ENCODE data around the gene KCNQ5. TPM values are rescaled to one million over a fixed set of nuclear protein-coding genes. Genes with fewer than 3 reads are reported as not detected.

KCNQ5 gene
- total RNA-seq, 1 donor from 2014 or later, result 0.39 TPM

GRCh38 chr6:72676995-72677394, 55.1 kb downstream of the KCNQ5 start:
- no peak for DNase-seq

- no peak for DNase-seq
These were observed 55.9 kb downstream of the KCNQ5 start for GRCh38 chr6:72677740-72678139.

- no peak for DNase-seq
These were observed 61.9 kb downstream of the KCNQ5 start for GRCh38 chr6:72683797-72684196.

- no peak for DNase-seq
These were observed 67.5 kb downstream of the KCNQ5 start for GRCh38 chr6:72689107-72689954.

DNA sequence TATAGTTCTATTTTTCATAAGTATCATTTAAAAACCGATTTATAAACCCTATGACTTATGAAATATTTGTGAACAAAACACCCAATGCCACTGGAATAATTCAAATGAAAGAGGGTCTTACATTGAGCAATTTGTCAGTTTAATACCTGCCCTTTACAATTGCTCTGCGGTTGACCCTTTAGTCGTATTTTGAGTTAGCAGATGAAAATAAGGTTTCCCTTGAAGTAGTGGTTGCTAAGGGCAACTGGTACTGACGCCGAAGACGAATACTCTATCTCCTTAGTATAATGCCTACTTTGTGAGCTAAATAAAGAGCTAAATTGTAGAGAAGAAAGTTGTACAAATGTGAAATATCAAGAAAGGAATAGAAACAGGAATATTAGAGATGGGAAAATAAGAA, 69.4 kb downstream of the KCNQ5 start:
- DNase-seq, result no peak

DNA sequence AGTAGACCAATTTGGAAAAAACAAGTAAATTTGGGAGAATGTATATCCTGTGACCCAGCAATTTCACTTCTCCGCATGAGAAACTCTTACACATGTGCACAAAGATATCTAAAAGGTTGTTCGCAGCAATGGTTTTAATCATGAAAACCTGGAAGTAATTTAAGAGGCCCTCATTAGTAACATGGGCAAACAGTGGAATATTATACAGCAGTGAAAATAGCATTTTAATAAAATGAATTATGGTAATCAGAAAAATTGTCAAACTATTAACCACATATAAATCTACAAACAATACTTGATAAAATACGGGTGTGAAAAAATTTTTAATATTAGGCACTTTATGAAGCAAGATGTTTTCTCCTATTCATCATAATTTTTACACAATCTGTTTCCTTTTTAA, 74.2 kb downstream of the KCNQ5 start:
- no peak for DNase-seq

DNA sequence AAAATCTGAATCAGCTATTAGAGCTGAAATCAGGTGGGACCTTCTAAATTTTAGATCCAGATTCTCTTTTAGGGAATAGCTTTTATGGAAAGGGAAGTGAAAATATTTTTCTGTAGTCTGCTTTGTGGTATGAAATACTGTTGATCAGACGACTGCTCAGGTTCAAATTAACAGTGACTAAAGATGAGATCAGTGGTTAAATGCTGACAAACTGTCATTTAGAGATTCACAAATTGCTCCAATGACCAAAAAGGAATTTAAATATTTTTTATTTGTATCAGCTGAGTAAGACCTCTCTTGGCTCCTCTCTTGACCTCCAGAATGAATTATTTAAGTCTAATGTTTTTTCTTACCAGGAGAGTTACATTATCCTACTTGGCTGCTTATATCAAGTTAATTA, 77.3 kb downstream of the KCNQ5 start:
- no peak for DNase-seq

DNA sequence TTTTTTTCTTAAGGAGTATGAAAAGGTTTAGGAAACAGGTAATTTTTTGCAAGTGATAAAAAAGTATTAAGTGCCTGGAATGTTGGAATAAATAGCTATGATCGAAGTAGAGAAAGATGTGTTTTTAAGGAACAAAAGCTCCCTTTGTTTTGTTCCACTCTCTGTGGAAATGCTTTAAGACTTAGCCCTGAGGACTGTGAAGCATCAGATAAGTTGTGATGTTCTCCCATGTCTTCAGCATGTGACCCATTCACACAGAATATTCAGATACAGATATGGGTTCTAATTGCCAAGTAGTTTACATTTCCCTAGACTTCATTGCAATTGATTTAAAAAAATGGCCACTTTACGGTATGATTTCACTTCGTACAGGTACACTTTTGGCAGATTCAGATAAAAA, 80.6 kb downstream of the KCNQ5 start:
- no peak for DNase-seq

DNA sequence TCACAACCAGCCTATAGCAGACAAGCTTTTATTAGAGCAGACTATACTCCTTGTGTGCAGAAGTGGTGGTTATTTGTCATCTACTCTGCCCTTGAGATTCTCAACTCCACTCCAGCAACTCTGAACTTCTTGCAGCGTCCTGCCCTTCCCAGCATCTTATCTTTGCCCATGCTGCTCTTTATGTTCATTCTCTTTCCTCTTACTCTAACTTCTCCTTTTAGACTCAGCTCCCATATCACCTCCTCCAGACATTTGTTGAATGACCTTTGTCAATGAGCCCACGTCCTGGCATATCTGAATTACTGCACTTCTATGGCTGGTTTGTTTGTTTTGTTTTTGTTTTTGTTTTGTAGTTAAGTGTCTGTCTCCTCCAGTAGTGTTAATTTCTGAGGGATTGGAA, 81.2 kb downstream of the KCNQ5 start:
- DNase-seq, result no peak

GRCh38 chr6:72704979-72705378, 83.1 kb downstream of the KCNQ5 start:
- no peak for DNase-seq

DNA sequence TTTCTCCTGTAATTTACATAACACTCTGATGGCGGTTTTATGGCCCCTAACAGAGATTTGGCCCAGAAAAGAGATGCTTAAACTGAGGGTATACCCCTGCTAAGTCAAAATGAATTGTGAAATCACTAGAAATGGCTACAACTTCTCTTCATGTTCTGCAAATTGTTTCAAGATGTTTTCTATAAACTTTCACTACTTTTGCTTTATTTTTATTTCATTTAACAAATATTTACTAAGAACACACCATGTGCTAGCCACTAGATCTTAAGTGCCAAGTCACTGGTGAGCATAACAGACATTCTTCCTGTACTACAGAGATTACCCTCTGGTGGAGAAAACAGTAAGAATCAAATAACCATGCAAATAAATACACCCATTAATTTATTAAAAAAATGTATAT, 87.6 kb downstream of the KCNQ5 start:
- DNase-seq, result no peak

DNA sequence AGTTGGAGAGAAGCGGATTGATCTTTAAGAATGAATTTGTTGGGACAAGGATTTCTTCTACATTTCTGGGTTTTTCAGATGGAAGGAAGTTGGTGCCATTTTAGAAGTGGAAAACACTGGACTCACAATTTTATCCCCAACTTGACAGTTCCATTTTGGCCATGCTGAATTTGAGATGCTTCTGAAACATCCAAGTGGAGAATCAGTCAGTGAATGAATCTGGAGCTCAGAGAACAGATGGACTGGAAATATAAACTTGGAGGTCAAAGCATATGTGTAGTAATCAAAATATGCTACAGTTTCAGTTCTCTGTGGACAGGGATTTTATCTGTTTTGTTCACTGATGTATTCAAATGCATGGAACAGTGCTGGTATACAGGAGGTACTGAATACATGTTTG, 89.9 kb downstream of the KCNQ5 start:
- no peak for DNase-seq

GRCh38 chr6:72712910-72713309, 91.0 kb downstream of the KCNQ5 start:
- no peak for DNase-seq

GRCh38 chr6:72715119-72715518, 93.3 kb downstream of the KCNQ5 start:
- DNase-seq, result no peak

- no peak for DNase-seq
These were observed 95.1 kb downstream of the KCNQ5 start for GRCh38 chr6:72716916-72717315.

- no peak for DNase-seq
These were observed 98.6 kb downstream of the KCNQ5 start for GRCh38 chr6:72720464-72720863.

- DNase-seq, result no peak
These were observed 99.5 kb downstream of the KCNQ5 start for GRCh38 chr6:72721346-72721745.

DNA sequence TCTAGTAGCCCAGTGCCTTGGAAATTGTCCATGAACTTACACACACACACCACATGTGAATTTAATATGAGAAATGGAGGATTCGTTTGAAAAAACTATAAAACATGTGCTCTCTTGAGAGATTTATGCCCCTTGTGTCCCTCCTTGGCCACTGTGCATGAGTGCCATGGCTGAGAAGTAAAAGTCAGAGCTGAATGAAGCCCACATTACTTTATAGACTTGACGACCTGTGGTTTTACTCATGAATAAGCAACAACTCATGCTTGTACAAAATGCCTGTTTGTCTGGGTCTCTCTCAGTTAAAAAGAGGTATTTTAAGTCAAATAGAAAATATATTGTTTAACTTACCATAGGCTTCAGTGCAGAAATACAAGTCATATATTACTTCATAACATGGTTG, 102.7 kb downstream of the KCNQ5 start:
- DNase-seq, result no peak

DNA sequence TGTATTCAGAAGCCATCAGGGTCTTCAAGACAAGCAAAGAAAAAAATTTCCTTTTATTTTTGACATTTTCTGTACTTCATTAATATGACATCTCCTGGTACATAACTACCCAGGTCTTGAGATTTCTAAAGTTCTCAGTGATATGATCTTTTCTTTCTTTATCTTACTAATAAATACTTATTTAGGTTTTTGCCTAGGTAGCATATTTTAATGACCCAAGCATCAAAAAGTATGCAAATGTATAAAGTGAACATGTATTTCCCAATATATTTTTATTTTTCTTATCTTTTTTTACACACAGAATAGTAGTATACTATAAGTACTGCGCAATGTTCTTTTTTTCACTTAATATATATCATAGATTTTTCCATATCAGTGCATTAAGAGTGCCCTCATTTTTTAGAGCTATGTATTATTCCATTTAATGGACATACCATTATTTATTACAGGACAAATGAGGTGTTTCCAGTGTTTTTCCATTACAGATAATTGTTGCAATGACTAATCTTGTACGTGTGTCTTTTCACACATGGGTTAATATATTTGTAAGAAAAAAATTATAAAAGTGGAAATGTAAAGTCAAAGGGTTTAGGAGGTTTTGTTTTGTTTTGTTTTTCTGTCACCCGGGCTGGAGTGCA, 107.0 kb downstream of the KCNQ5 start:
- DNase-seq, result no peak

- DNase-seq, result no peak
These were observed 111.2 kb downstream of the KCNQ5 start for GRCh38 chr6:72733045-72733444.

DNA sequence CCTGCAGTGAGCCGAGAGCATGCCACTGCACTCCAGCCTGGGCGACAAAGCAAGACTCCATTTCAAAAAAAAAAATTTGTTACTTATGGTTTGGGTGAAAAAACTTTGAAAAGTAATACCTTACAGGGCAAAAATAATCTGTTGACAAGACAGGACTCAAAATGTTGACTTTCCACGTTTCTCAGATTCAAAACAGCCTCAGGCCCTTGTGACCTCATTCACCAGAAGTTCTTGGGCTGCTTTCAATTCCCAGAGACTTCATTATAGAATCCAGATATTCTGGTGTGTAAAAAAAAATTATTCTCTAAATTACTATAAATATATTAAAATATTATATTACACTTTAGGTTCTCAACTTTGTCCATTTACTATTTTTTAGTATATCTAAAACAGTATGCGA, 116.2 kb downstream of the KCNQ5 start:
- DNase-seq, result no peak

- DNase-seq, result no peak
These were observed 117.5 kb downstream of the KCNQ5 start for GRCh38 chr6:72739368-72739779.

GRCh38 chr6:72740135-72740534, 118.3 kb downstream of the KCNQ5 start:
- no peak for DNase-seq

- DNase-seq, result no peak
These were observed 119.2 kb downstream of the KCNQ5 start for GRCh38 chr6:72741083-72741482.

Data from skin of body (tissue), 2 donors.